ENCODE data around the gene ZNF398. TPM values are rescaled to one million over a fixed set of nuclear protein-coding genes. Genes with fewer than 3 reads are reported as not detected.

ZNF398 gene
- total and polyA plus RNA-seq, 9 of the 15 experiments (the other 6 are each of a cell fraction or from before 2014, with no cell fraction given), result 4.0 to 18.6 (median 10.4) TPM

GRCh38 chr7:149220534-149220933 is 73.3 kb downstream of the ZNF398 start:
- no peak overlapping the region for H3K4me3 ChIP-seq
- POLR2A ChIA-PET, result interaction anchor here (1.2 kb wide), 1 partner anchor 15 kb away, joined by 3 read pairs; no protein-coding TSS in a partner anchor
- H3K4me2 ChIP-seq (ENCODE audit: insufficient read depth, low read length), result no peak overlapping the region
- 0 out of 2 replicates have a peak, but pooled peaks cover 5% of the 10 kb centered on the region for H3K9me3 ChIP-seq (replicated peaks; ENCODE audit: control insufficient read depth, insufficient read depth, low read depth, low read length)
- WGBS (ENCODE audit: insufficient coverage, low coverage, missing lambda C conversion rate), result 83% methylated on average over 6 of the region's 6 CpGs
- CTCF ChIA-PET (ENCODE audit: low intra/inter-chr PET ratio), result no interaction called here
- intact Hi-C loops (cut with micrococcal nuclease), result no loop called here
- H3K27ac ChIP-seq (ENCODE audit: extremely low read depth, low read depth, low read length), result no peak overlapping the region
- DNase-seq (ENCODE audit: extremely low read depth in 1 of 4, low spot score in 3 of 4), result no peak
- no peak overlapping the region for H2AFZ ChIP-seq (ENCODE audit: low read depth, low read length)
- no peaks in the 10 kb centered on the region for H3K27me3 ChIP-seq (ENCODE audit: control insufficient read depth in 2 of 2, insufficient read depth in 2 of 2, low read length in 2 of 2)
- in situ Hi-C loops (cut with MboI), result no loop called here
- no peak overlapping the region for H3K9ac ChIP-seq (ENCODE audit: insufficient read depth in 1 of 2, low read depth in 2 of 2, low read length in 2 of 2)
- H3K4me1 ChIP-seq (replicated peaks in 1 of 2; ENCODE audit: control insufficient read depth in 2 of 2, insufficient read depth in 2 of 2, low read length in 2 of 2), result peaks cover 0 to 12% of the 10 kb centered on the region in 2 experiments; a peak in 3 of 5 replicates
- FAIRE-seq, result no peak
- H3K36me3 ChIP-seq (ENCODE audit: control insufficient read depth, insufficient read depth, low read length), result peaks cover 88% of the 10 kb centered on the region
- TF ChIP-seq CEBPB (tag; IDR thresholded peaks at IDR 0.05) (0 out of 2 replicates have a peak, but pooled peaks have one; percentile 10), CUX1 (CRISPR knock-in tag; IDR thresholded peaks at IDR 0.05) (no peak)
- no TSS peak for BruUV-seq (replicated peaks)
- no peaks in the 10 kb centered on the region for H3K9me1 ChIP-seq (ENCODE audit: control insufficient read depth, insufficient read depth, low read length)
- H3K79me2 ChIP-seq (ENCODE audit: control insufficient read depth, insufficient read depth, low read length), result no peaks in the 10 kb centered on the region
- ATAC-seq, result no peak
- H4K20me1 ChIP-seq (replicated peaks; ENCODE audit: control insufficient read depth, insufficient read depth, low read length), result no peaks in the 10 kb centered on the region

Measured in K562 (cell line).